ENCODE results near the gene KRTAP9-3.
"Not testable (repeated sequence)": the region's sequence is repeated elsewhere in the genome, so short reads cannot be mapped to it uniquely, and the experiment has no call there.

The KRTAP9-3 gene

GRCh38 chr17:41232399-41233105 is at the start of gene KRTAP9-3:
Gene KRTAP9-3 (plus strand): TSS chr17:41232449. CDS start chr17:41232502, 53 bp downstream.
- DNase-seq (ENCODE audit: low spot score): not testable (repeated sequence)

- no peak for DNase-seq (ENCODE audit: low spot score)
Observed at GRCh38 chr17:41184480-41184961, 47.7 kb upstream of the KRTAP9-3 start, which contains the start of gene KRTAP4-1. Gene KRTAP4-1 (minus strand): TSS chr17:41184911. CDS start chr17:41184854, 57 bp downstream.

- no peak for DNase-seq (ENCODE audit: low spot score)
Observed at GRCh38 chr17:41185001-41185400, 47.2 kb upstream of the KRTAP9-3 start.

GRCh38 chr17:41186872-41187271 is 45.4 kb upstream of the KRTAP9-3 start:
- no peak for DNase-seq (ENCODE audit: low spot score)

GRCh38 chr17:41189837-41190318 is 42.4 kb upstream of the KRTAP9-3 start, which contains the start of gene KRTAP9-1:
Gene KRTAP9-1 (plus strand): TSS chr17:41189887. CDS start chr17:41189887, 0 bp downstream.
- not testable (repeated sequence) for DNase-seq (ENCODE audit: low spot score)

DNA sequence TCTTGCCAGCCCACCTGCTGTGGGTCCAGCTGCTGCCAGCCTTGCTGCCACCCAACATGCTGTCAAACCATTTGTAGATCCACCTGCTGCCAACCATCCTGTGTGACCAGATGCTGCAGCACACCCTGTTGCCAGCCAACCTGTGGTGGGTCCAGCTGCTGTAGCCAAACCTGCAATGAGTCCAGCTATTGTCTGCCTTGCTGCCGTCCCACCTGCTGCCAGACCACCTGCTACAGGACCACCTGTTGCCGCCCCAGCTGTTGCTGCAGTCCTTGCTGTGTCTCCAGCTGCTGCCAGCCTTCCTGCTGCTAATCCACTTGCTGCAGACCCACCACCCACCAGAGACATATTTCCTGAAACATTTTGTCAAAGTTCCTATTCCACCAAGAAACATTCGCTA is 41.9 kb upstream of the KRTAP9-3 start:
- DNase-seq (ENCODE audit: low spot score): no peak

GRCh38 chr17:41196068-41196467 is 36.2 kb upstream of the KRTAP9-3 start:
- DNase-seq (ENCODE audit: low spot score): no peak

DNA sequence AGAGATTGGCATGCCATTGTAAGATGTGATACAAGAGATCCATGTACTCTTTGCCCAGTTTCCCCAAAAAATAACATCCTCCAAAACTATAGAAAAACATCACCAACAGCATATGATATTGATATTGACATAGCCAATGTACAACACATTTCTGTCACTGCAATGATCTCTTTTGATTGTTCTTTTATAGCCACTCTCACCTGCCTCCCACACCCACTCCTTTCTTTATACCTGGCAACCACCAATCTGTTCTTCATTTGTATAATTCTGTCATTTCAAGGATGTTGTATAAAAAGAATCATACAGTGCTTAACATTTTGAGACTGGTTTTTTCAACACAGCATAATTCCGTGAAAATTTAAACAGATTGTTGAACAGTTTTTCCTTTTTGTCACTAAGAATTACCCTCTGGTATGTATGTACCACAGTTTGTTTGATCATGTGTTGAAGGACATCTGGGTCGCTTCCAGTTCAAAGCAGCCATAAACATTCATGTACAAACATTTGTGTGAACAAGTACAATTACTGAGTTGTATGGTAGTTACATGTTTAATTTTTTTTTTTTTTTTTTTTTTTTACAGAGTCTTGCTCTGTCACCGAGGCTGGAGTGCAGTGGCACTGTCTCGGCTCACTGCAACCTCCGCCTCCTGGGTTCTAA is 32.7 kb upstream of the KRTAP9-3 start:
- DNase-seq (ENCODE audit: low spot score): no peak

GRCh38 chr17:41211845-41212466 is 20.3 kb upstream of the KRTAP9-3 start:
- peak; percentile 58 for DNase-seq (ENCODE audit: low spot score)

GRCh38 chr17:41212524-41213169 is 19.6 kb upstream of the KRTAP9-3 start:
- DNase-seq (ENCODE audit: low spot score): no peak

GRCh38 chr17:41215681-41216080 is 16.6 kb upstream of the KRTAP9-3 start:
- DNase-seq (ENCODE audit: low spot score): no peak

DNA sequence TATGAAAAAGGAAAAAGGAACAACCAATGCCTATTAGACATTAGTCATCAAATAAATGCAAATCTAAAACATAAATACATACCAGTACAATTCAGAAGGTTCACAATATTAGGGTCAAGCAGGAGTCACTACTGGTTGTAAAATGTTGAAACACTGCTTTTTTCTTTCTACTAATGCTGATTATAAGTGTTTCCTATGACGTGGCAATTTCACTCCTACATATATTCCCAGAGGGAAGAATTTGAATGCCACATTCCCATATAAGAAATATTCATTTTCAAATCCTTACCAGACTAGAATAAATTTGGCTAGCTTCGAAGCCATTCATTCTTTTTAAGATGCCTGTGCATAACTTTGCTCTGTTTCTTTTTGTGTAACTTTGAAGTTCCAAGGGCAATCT is 8.4 kb upstream of the KRTAP9-3 start:
- no peak for DNase-seq (ENCODE audit: low spot score)

- no peak for DNase-seq (ENCODE audit: low spot score)
Observed at GRCh38 chr17:41226051-41226450, 6.2 kb upstream of the KRTAP9-3 start.

DNA sequence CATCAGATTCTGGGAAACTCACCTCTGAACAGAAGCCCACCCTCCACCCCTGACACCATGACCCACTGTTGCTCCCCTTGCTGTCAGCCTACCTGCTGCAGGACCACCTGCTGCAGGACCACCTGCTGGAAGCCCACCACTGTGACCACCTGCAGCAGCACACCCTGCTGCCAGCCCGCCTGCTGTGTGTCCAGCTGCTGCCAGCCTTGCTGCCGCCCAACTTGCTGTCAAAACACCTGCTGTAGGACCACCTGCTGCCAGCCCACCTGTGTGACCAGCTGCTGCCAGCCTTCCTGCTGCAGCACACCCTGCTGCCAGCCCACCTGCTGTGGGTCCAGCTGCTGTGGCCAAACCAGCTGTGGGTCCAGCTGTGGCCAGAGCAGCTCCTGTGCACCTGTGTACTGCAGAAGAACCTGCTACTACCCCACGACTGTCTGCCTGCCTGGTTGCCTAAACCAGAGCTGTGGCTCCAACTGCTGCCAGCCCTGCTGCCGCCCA is 5.6 kb upstream of the KRTAP9-3 start, which contains the start of gene KRTAP9-2:
TSS of gene KRTAP9-2 (plus strand) at position 51 of the 498 bp plus-strand sequence. CDS start at position 58, 7 bp downstream.
- DNase-seq (ENCODE audit: low spot score): not testable (repeated sequence)

DNA sequence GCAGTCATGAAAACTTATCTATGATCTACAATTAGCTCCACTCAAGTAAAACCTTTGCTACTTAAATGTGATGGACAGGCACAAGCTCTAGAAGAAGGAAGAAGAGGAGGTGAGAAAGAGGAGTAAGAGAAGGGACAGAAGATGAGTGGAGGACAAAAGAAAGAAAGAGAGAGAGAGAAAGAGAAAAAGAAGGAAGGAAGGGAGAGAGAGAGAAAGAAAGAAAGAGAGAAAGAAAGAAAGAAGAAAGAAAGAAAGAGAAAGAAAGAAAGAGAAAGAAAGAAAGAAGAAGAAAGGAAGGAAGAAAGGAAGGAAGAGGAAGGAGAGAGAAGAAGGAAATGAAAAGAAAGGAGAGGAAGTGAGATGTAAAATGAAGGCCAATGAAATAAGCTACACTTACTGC is 2.2 kb upstream of the KRTAP9-3 start:
- no peak for DNase-seq (ENCODE audit: low spot score)

- DNase-seq (ENCODE audit: low spot score): no peak
Observed at GRCh38 chr17:41231731-41232130, 518 bp upstream of the KRTAP9-3 start.

- not testable (repeated sequence) for DNase-seq (ENCODE audit: low spot score)
Observed at GRCh38 chr17:41237116-41237515, 4.9 kb downstream of the KRTAP9-3 start.

DNA sequence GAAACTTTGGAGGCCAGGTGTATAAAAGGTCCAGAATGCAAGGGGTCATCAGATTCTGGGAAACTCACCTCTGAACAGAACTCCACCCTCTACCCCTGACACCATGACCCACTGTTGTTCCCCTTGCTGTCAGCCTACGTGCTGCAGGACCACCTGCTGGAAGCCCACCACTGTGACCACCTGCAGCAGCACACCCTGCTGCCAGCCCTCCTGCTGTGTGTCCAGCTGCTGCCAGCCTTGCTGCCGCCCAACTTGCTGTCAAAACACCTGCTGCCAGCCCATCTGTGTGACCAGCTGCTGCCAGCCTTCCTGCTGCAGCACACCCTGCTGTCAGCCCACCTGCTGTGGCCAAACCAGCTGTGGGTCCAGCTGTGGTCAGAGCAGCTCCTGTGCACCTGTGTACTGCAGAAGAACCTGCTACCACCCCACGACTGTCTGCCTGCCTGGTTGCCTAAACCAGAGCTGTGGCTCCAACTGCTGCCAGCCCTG is 5.7 kb downstream of the KRTAP9-3 start, which contains the start of gene KRTAP9-8:
TSS of gene KRTAP9-8 (plus strand) at position 51 of the 489 bp plus-strand sequence. CDS start at position 104, 53 bp downstream.
- not testable (repeated sequence) for DNase-seq (ENCODE audit: low spot score)

GRCh38 chr17:41246995-41247787 is 14.9 kb downstream of the KRTAP9-3 start:
- DNase-seq (ENCODE audit: low spot score): not testable (repeated sequence)

GRCh38 chr17:41249637-41250240 is 17.5 kb downstream of the KRTAP9-3 start, which contains the start of gene KRTAP9-4:
Gene KRTAP9-4 (plus strand): TSS chr17:41249687. CDS start chr17:41249721, 34 bp downstream.
- not testable (repeated sequence) for DNase-seq (ENCODE audit: low spot score)
